ENCODE results near the gene ZNF778. TPM values are rescaled to one million over a fixed set of nuclear protein-coding genes. Genes with fewer than 3 reads are reported as not detected.

ZNF778 gene
- total RNA-seq, 2 donors from 2014 or later, result 4.9 to 5.6 TPM

- ATAC-seq, result no peak
- no peak for TF ChIP-seq POLR2A (IDR thresholded peaks at IDR 0.05)
- no peak for TF ChIP-seq CTCF (IDR thresholded peaks at IDR 0.05)
- 88 to 92% methylated on average over 19 to 28 of the region's 33 CpGs for WGBS, 2 donors
- Histone ChIP-seq H3K4me1 (no peaks in the 10 kb centered on the region), H3K36me3 (replicated peaks in 1 of 2; ENCODE audit: insufficient read depth in 1 of 2, low read depth in 2 of 2) (peaks cover 0 to 15% of the 10 kb centered on the region in 2 donors), H3K27ac (no peak overlapping the region), H3K4me3 (no peak overlapping the region), H3K9me3 (no peaks in the 10 kb centered on the region), H3K27me3 (no peaks in the 10 kb centered on the region)
- no peak for DNase-seq
- intact Hi-C loops (cut with DNase I), result no loop called here
Measured at GRCh38 chr16:89277641-89278341, 60.3 kb downstream of the ZNF778 start.

- DNase-seq (no peak), ATAC-seq (no peak)
- intact Hi-C loops (cut with DNase I), result no loop called here
- peaks cover 0 to 13% of the 10 kb centered on the region in 2 donors for H3K36me3 ChIP-seq (replicated peaks in 1 of 2; ENCODE audit: insufficient read depth in 1 of 2, low read depth in 2 of 2)
- whole genome bisulfite sequencing, 2 donors, result 89 to 91% methylated on average over 35 to 36 of the region's 36 CpGs
- no peaks in the 10 kb centered on the region for H3K27me3 ChIP-seq
- H3K4me1 ChIP-seq, result no peaks in the 10 kb centered on the region
- TF ChIP-seq POLR2A (IDR thresholded peaks at IDR 0.05), result no peak
- no peak for TF ChIP-seq CTCF (IDR thresholded peaks at IDR 0.05)
- no peaks in the 10 kb centered on the region for H3K9me3 ChIP-seq
- H3K4me3 ChIP-seq, result no peak overlapping the region
- H3K27ac ChIP-seq, result no peak overlapping the region
Measured at GRCh38 chr16:89278441-89279240, 61.1 kb downstream of the ZNF778 start.

- Histone ChIP-seq H3K36me3 (replicated peaks in 1 of 2; ENCODE audit: insufficient read depth in 1 of 2, low read depth in 2 of 2) (peaks cover 0 to 10% of the 10 kb centered on the region in 2 donors), H3K9me3 (no peaks in the 10 kb centered on the region), H3K27me3 (no peaks in the 10 kb centered on the region), H3K27ac (no peak overlapping the region), H3K4me1 (no peaks in the 10 kb centered on the region), H3K4me3 (no peak overlapping the region)
- no peak for DNase-seq
- no peak for ATAC-seq
- TF ChIP-seq CTCF (IDR thresholded peaks at IDR 0.05) (no peak), POLR2A (IDR thresholded peaks at IDR 0.05) (no peak)
- WGBS, 2 donors, result 94 to 96% methylated on average over 20 to 48 of the region's 65 CpGs
- intact Hi-C loops (cut with DNase I), result no loop called here
Measured at GRCh38 chr16:89279666-89280481, 62.4 kb downstream of the ZNF778 start.

- DNase-seq (no peak), ATAC-seq (no peak)
- peaks cover 7 to 18% of the 10 kb centered on the region in 2 donors for H3K36me3 ChIP-seq (replicated peaks in 1 of 2; ENCODE audit: insufficient read depth in 1 of 2, low read depth in 2 of 2)
- H3K4me1 ChIP-seq, result no peaks in the 10 kb centered on the region
- H3K9me3 ChIP-seq, result no peaks in the 10 kb centered on the region
- no peak overlapping the region for H3K27ac ChIP-seq
- 92 to 94% methylated on average over 38 to 44 of the region's 44 CpGs for WGBS, 2 donors
- H3K27me3 ChIP-seq, result no peaks in the 10 kb centered on the region
- H3K4me3 ChIP-seq, result no peak overlapping the region
- intact Hi-C loops (cut with DNase I), result no loop called here
- no peak for TF ChIP-seq CTCF (IDR thresholded peaks at IDR 0.05)
- TF ChIP-seq POLR2A (IDR thresholded peaks at IDR 0.05), result no peak
Measured at GRCh38 chr16:89280546-89281188, 63.2 kb downstream of the ZNF778 start.

All from body of pancreas (tissue), 4 donors.